ENCODE data around the gene EMP1.

EMP1 gene

GRCh38 chr12:13189264-13189663 is 7.3 kb upstream of the EMP1 start:
- Histone ChIP-seq H3K4me3 (ENCODE audit: low read depth in 1 of 2, low read length in 2 of 2) (no peak overlapping the region), H3K27me3 (ENCODE audit: control insufficient read depth in 1 of 2, insufficient read depth in 2 of 2, low read length in 2 of 2) (peaks cover 0 to 3% of the 10 kb centered on the region in 2 donors), H3K9ac (ENCODE audit: low read length) (no peak overlapping the region), H3K4me1 (ENCODE audit: insufficient read depth, low read length) (no peaks in the 10 kb centered on the region), H3K9me3 (ENCODE audit: low read length) (no peaks in the 10 kb centered on the region), H3K27ac (ENCODE audit: low read depth, low read length) (no peak overlapping the region), H3K36me3 (ENCODE audit: insufficient read depth, low read length) (no peaks in the 10 kb centered on the region)

- Histone ChIP-seq H3K9me3 (ENCODE audit: low read length) (no peaks in the 10 kb centered on the region), H3K27ac (ENCODE audit: low read depth, low read length) (no peak overlapping the region), H3K4me3 (ENCODE audit: low read depth in 1 of 2, low read length in 2 of 2) (no peak overlapping the region), H3K4me1 (ENCODE audit: insufficient read depth, low read length) (peaks cover 9% of the 10 kb centered on the region), H3K27me3 (ENCODE audit: control insufficient read depth in 1 of 2, insufficient read depth in 2 of 2, low read length in 2 of 2) (peaks cover 0 to under 1% of the 10 kb centered on the region in 2 donors), H3K36me3 (ENCODE audit: insufficient read depth, low read length) (no peaks in the 10 kb centered on the region), H3K9ac (ENCODE audit: low read length) (no peak overlapping the region)
Measured at GRCh38 chr12:13190275-13190674, 6.3 kb upstream of the EMP1 start.

- H3K27ac ChIP-seq (ENCODE audit: low read depth, low read length): no peak overlapping the region
- no peak overlapping the region for H3K9ac ChIP-seq (ENCODE audit: low read length)
- H3K27me3 ChIP-seq (ENCODE audit: control insufficient read depth in 1 of 2, insufficient read depth in 2 of 2, low read length in 2 of 2): no peaks in the 10 kb centered on the region
- no peaks in the 10 kb centered on the region for H3K36me3 ChIP-seq (ENCODE audit: insufficient read depth, low read length)
- H3K4me1 ChIP-seq (ENCODE audit: insufficient read depth, low read length): peaks cover 26% of the 10 kb centered on the region
- H3K9me3 ChIP-seq (ENCODE audit: low read length): no peaks in the 10 kb centered on the region
- H3K4me3 ChIP-seq (ENCODE audit: low read depth in 1 of 2, low read length in 2 of 2): no peak overlapping the region
Measured at GRCh38 chr12:13192719-13193118, 3.8 kb upstream of the EMP1 start.

GRCh38 chr12:13193505-13194231 is 2.9 kb upstream of the EMP1 start:
- Histone ChIP-seq H3K9ac (ENCODE audit: low read length) (no peak overlapping the region), H3K4me3 (ENCODE audit: low read depth in 1 of 2, low read length in 2 of 2) (no peak overlapping the region), H3K27ac (ENCODE audit: low read depth, low read length) (no peak overlapping the region), H3K36me3 (ENCODE audit: insufficient read depth, low read length) (no peaks in the 10 kb centered on the region), H3K9me3 (ENCODE audit: low read length) (no peaks in the 10 kb centered on the region), H3K27me3 (ENCODE audit: control insufficient read depth in 1 of 2, insufficient read depth in 2 of 2, low read length in 2 of 2) (no peaks in the 10 kb centered on the region), H3K4me1 (ENCODE audit: insufficient read depth, low read length) (peaks cover 26% of the 10 kb centered on the region)

- Histone ChIP-seq H3K9ac (ENCODE audit: low read length) (no peak overlapping the region), H3K27ac (ENCODE audit: low read depth, low read length) (no peak overlapping the region)
Measured at GRCh38 chr12:13194401-13195110, 2.0 kb upstream of the EMP1 start.

GRCh38 chr12:13195250-13195649 is 1.3 kb upstream of the EMP1 start:
- H3K9ac ChIP-seq (ENCODE audit: low read length): no peak overlapping the region
- H3K4me3 ChIP-seq (ENCODE audit: low read depth in 1 of 2, low read length in 2 of 2): no peak overlapping the region
- peaks cover 26% of the 10 kb centered on the region for H3K4me1 ChIP-seq (ENCODE audit: insufficient read depth, low read length)
- H3K27me3 ChIP-seq (ENCODE audit: control insufficient read depth in 1 of 2, insufficient read depth in 2 of 2, low read length in 2 of 2): no peaks in the 10 kb centered on the region
- H3K36me3 ChIP-seq (ENCODE audit: insufficient read depth, low read length): no peaks in the 10 kb centered on the region
- no peaks in the 10 kb centered on the region for H3K9me3 ChIP-seq (ENCODE audit: low read length)
- no peak overlapping the region for H3K27ac ChIP-seq (ENCODE audit: low read depth, low read length)

More at GRCh38 chr12:13194401-13195110, 2.0 kb upstream of the EMP1 start:
- peaks cover 26% of the 10 kb centered on the region for H3K4me1 ChIP-seq (ENCODE audit: insufficient read depth, low read length)
- no peaks in the 10 kb centered on the region for H3K36me3 ChIP-seq (ENCODE audit: insufficient read depth, low read length)
- no peaks in the 10 kb centered on the region for H3K9me3 ChIP-seq (ENCODE audit: low read length)
- H3K4me3 ChIP-seq (ENCODE audit: low read depth in 1 of 2, low read length in 2 of 2): no peak overlapping the region
- H3K27me3 ChIP-seq (ENCODE audit: control insufficient read depth in 1 of 2, insufficient read depth in 2 of 2, low read length in 2 of 2): no peaks in the 10 kb centered on the region

- peak overlapping the region; percentile 76 for H3K27ac ChIP-seq (ENCODE audit: low read depth, low read length)
- no peaks in the 10 kb centered on the region for H3K27me3 ChIP-seq (ENCODE audit: control insufficient read depth in 1 of 2, insufficient read depth in 2 of 2, low read length in 2 of 2)
- no peak overlapping the region for H3K9ac ChIP-seq (ENCODE audit: low read length)
- H3K9me3 ChIP-seq (ENCODE audit: low read length): no peaks in the 10 kb centered on the region
- H3K36me3 ChIP-seq (ENCODE audit: insufficient read depth, low read length): no peaks in the 10 kb centered on the region
- no peak overlapping the region for H3K4me3 ChIP-seq (ENCODE audit: low read depth in 1 of 2, low read length in 2 of 2)
- H3K4me1 ChIP-seq (ENCODE audit: insufficient read depth, low read length): peaks cover 26% of the 10 kb centered on the region
Measured at GRCh38 chr12:13195785-13196129, 769 bp upstream of the EMP1 start.

- Histone ChIP-seq H3K9me3 (ENCODE audit: low read length) (no peaks in the 10 kb centered on the region), H3K4me3 (ENCODE audit: low read depth in 1 of 2, low read length in 2 of 2) (peak overlapping the region; percentile 41 to 69), H3K4me1 (ENCODE audit: insufficient read depth, low read length) (peaks cover 36% of the 10 kb centered on the region), H3K9ac (ENCODE audit: low read length) (peak overlapping the region; percentile 70), H3K27me3 (ENCODE audit: control insufficient read depth in 1 of 2, insufficient read depth in 2 of 2, low read length in 2 of 2) (no peaks in the 10 kb centered on the region), H3K27ac (ENCODE audit: low read depth, low read length) (peak overlapping the region; percentile 76), H3K36me3 (ENCODE audit: insufficient read depth, low read length) (no peaks in the 10 kb centered on the region)
Measured at GRCh38 chr12:13197032-13197431, 506 bp downstream of the EMP1 start.

GRCh38 chr12:13197526-13198143 is 1.1 kb downstream of the EMP1 start:
- Histone ChIP-seq H3K27me3 (ENCODE audit: control insufficient read depth in 1 of 2, insufficient read depth in 2 of 2, low read length in 2 of 2) (no peaks in the 10 kb centered on the region), H3K4me3 (ENCODE audit: low read depth in 1 of 2, low read length in 2 of 2) (peak overlapping the region; percentile 41 to 69), H3K4me1 (ENCODE audit: insufficient read depth, low read length) (peaks cover 39% of the 10 kb centered on the region), H3K9me3 (ENCODE audit: low read length) (no peaks in the 10 kb centered on the region), H3K27ac (ENCODE audit: low read depth, low read length) (no peak overlapping the region), H3K9ac (ENCODE audit: low read length) (peak overlapping the region; percentile 70), H3K36me3 (ENCODE audit: insufficient read depth, low read length) (no peaks in the 10 kb centered on the region)

GRCh38 chr12:13198241-13198640 is 1.7 kb downstream of the EMP1 start:
- H3K27ac ChIP-seq (ENCODE audit: low read depth, low read length): peak overlapping the region; percentile 48
- no peaks in the 10 kb centered on the region for H3K9me3 ChIP-seq (ENCODE audit: low read length)
- no peaks in the 10 kb centered on the region for H3K27me3 ChIP-seq (ENCODE audit: control insufficient read depth in 1 of 2, insufficient read depth in 2 of 2, low read length in 2 of 2)
- H3K4me1 ChIP-seq (ENCODE audit: insufficient read depth, low read length): peaks cover 40% of the 10 kb centered on the region
- no peak overlapping the region for H3K9ac ChIP-seq (ENCODE audit: low read length)
- H3K4me3 ChIP-seq (ENCODE audit: low read depth in 1 of 2, low read length in 2 of 2): peak overlapping the region in 1 of 2 donors; percentile 69
- no peaks in the 10 kb centered on the region for H3K36me3 ChIP-seq (ENCODE audit: insufficient read depth, low read length)

GRCh38 chr12:13198876-13199275 is 2.4 kb downstream of the EMP1 start:
- H3K4me1 ChIP-seq (ENCODE audit: insufficient read depth, low read length): peaks cover 46% of the 10 kb centered on the region
- peak overlapping the region; percentile 21 to 69 for H3K4me3 ChIP-seq (ENCODE audit: low read depth in 1 of 2, low read length in 2 of 2)
- H3K36me3 ChIP-seq (ENCODE audit: insufficient read depth, low read length): no peaks in the 10 kb centered on the region
- no peaks in the 10 kb centered on the region for H3K27me3 ChIP-seq (ENCODE audit: control insufficient read depth in 1 of 2, insufficient read depth in 2 of 2, low read length in 2 of 2)
- H3K9ac ChIP-seq (ENCODE audit: low read length): no peak overlapping the region
- no peaks in the 10 kb centered on the region for H3K9me3 ChIP-seq (ENCODE audit: low read length)
- peak overlapping the region; percentile 37 for H3K27ac ChIP-seq (ENCODE audit: low read depth, low read length)

Measured in muscle layer of colon (tissue), 2 donors.